Central memory CD8-positive, alpha-beta T cell (primary cell): ENCODE measurements around the gene ALX4.

Experiments
- ATAC-seq: fragments of 150-1000 bp; cut with Tn5 transposase; replicated peaks from 2 replicates; pipeline ENCODE4 v1.10.0; 2022; ENCODE audit warnings: mild to moderate bottlenecking, moderate FRiP score, moderate number of reproducible peaks; ENCODE audit not compliant: poor library complexity, severe bottlenecking; ENCODE audit errors: extremely low read depth
- DNase-seq, 2 donors: peaks; one replicate each; pipeline ENCODE4 v3.0.0; 2021; ENCODE audit warnings: low spot score in 2 of 2
- H3K27ac Mint-ChIP-seq: one replicate; pipeline ENCODE4 v1.8.0; 2022; ENCODE audit warnings: low read depth, mild to moderate bottlenecking, moderate library complexity, mixed read lengths
- H3K27me3 Mint-ChIP-seq: one replicate; pipeline ENCODE4 v1.8.0; 2022; ENCODE audit warnings: mixed read lengths
- H3K36me3 Mint-ChIP-seq: one replicate; pipeline ENCODE4 v1.8.0; 2022; ENCODE audit warnings: mild to moderate bottlenecking, moderate library complexity, mixed read lengths; ENCODE audit not compliant: insufficient read depth
- H3K4me1 Mint-ChIP-seq: one replicate; pipeline ENCODE4 v1.8.0; 2022; ENCODE audit warnings: mixed read lengths
- H3K4me3 Mint-ChIP-seq: one replicate; pipeline ENCODE4 v1.8.0; 2022; ENCODE audit warnings: mild to moderate bottlenecking, moderate library complexity, mixed read lengths
- H3K9me3 Mint-ChIP-seq: one replicate; pipeline ENCODE4 v1.8.0; 2022; ENCODE audit warnings: mixed read lengths

ALX4 gene

DNA sequence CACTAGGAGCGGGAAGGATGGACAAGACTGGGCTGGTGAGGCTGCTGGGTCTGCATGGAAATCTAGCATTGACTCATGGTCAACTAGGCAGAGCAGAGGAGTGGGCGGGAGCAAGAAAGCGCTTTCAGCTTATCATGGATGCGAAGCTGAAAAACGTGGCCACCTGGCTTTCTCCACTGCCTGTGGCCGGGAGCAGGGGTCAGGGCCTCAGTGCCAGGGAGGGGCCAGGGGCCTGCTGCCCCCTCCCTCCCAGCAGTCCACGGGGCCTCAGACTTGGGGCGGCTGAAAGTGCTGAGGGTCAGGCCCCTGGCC lies 45.5 kb downstream of the ALX4 start:
- peaks cover 6% of the 10 kb centered on the region for H3K4me1 Mint-ChIP-seq
- no peak for DNase-seq
- no peak overlapping the region for H3K27ac Mint-ChIP-seq
- H3K27me3 Mint-ChIP-seq, result peaks cover 21% of the 10 kb centered on the region
- peaks cover 3% of the 10 kb centered on the region for H3K36me3 Mint-ChIP-seq
- ATAC-seq, result no peak
- H3K4me3 Mint-ChIP-seq, result no peak overlapping the region
- no peaks in the 10 kb centered on the region for H3K9me3 Mint-ChIP-seq

DNA sequence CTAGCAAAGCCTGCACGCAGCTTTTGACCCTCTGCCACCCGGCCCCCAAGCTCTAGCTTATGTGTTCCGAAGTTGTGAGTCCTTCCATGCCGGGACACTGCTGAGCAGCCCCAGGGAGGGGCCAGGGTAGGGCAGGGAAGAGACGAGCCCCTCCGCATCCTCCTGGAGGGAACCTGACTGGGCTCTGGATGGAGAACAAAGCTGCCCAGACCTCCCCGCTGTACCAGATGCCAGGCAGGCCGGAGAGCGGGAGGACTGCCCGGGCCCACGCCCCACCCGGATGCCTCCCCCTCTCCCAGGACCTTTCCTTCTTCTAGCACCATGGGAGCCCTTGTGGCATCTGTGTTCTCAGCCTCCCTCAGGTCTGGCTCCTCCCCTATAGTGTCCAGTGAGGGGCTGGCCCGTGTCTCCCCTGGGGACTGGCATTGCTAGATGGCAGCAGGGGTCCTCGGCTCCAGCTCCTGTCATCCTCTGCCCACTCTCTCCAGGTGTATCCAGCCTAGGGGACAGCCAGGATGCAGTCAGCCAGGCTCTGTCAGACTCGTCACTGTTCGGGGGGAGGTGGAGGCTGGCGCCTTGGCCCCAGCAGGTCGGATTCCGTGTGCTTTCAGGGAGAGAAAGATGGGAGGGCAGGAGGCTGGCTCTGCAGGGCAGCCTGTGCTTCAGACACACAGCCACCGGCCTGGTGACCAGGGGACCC lies 46.1 kb downstream of the ALX4 start:
- Mint-ChIP-seq H3K27me3 (peaks cover 21% of the 10 kb centered on the region), H3K4me3 (no peak overlapping the region), H3K9me3 (no peaks in the 10 kb centered on the region), H3K27ac (no peak overlapping the region), H3K36me3 (peaks cover 3% of the 10 kb centered on the region), H3K4me1 (peaks cover 11% of the 10 kb centered on the region)
- ATAC-seq (no peak), DNase-seq (no peak)

DNA sequence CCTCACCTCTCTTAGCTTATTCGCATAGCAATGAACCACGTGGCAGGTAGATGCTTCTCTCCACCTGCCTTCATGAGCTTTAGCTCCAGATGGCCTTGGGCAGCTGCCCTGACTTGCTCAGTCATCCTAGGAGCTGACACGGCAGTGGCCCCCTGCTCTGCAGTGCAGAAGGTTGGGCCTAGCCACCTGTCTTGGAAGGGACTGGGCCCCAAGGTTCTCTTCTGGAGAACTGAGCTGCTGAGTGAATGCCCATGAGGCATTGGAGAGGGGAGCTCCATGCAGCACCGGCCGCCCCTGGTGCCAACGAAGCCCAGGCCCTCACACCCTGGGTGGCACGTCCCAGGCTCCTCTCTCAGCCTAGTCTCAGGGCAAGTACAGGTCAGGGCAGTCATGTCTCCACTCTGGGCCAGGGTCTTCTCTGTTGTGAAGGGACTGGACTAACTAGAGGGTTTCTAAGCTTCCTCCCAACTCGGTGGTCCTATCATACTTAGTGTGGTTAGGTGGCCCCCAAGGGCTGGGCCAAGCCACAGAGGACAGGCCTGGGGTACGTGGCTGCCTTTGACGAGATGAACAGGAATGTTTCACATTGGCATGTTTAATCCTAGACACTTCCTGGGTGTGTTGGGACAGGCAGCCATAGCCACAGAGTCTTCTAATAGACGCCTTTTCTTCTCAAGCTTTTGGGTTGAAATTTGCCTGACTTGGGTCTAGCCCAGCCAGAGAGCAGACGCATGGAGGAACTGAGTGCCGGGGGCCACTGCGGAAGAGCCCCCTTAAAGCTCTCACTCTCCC lies 47.9 kb downstream of the ALX4 start:
- no peak for DNase-seq
- Mint-ChIP-seq H3K27me3 (peaks cover 21% of the 10 kb centered on the region), H3K9me3 (no peaks in the 10 kb centered on the region), H3K27ac (no peak overlapping the region), H3K36me3 (peaks cover 3% of the 10 kb centered on the region), H3K4me3 (no peak overlapping the region), H3K4me1 (peaks cover 30% of the 10 kb centered on the region)
- no peak for ATAC-seq

DNA sequence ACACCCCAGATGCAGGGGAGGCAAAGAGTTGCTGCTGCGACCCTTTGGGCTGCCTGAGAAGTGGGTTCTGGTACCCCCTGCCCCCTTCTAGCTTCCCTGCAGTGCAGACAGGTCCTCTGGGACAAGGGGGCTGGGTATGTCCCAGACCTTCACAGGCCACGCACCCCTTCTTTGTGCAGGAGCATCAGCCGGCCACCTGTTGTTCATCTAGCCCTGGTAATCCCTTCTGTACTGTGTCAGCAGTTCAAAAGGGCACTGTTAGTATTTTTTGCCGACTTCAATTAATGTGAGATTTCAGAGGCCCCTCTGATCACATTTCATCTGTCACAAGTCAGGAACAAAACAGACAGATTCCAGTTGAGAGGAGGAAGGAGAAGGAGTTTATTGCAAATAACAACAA lies 49.9 kb downstream of the ALX4 start:
- Mint-ChIP-seq H3K4me3 (no peak overlapping the region), H3K4me1 (peaks cover 41% of the 10 kb centered on the region), H3K9me3 (no peaks in the 10 kb centered on the region), H3K27me3 (peaks cover 12% of the 10 kb centered on the region), H3K36me3 (peaks cover 2% of the 10 kb centered on the region), H3K27ac (no peak overlapping the region)
- ATAC-seq, result no peak
- no peak for DNase-seq

DNA sequence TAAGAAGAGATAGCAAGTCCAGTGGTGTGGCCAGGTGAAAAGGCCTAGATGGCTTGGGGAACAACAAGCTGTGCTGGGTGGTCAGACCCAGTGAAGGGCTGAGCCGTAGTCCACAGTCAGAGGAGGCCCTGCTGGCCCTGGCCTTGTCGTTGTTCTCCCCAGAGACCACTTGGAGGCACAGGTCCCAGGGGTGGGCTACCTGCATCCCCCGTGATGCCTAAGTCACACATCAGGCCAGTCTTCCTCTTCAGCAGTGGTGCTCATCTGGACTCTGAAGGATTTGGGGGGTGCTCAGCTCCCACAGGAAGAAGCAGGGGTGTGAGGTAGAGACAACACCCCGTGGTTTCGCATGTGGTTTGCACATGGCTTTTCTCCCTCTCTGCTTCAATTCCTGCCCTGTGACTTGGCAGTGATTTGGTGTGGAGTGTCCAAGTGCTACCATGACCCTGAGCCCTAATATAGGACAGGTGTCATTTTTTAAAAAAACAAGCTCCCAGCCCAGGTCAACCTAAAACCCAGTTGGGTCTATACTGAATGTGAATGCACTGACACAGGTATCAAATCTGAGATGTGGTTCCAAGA lies 51.0 kb downstream of the ALX4 start:
- no peak for ATAC-seq
- no peak for DNase-seq
- Mint-ChIP-seq H3K4me3 (no peak overlapping the region), H3K36me3 (peaks cover under 1% of the 10 kb centered on the region), H3K4me1 (peaks cover 41% of the 10 kb centered on the region), H3K27me3 (peaks cover 12% of the 10 kb centered on the region), H3K9me3 (no peaks in the 10 kb centered on the region), H3K27ac (peak overlapping the region; percentile 7)

DNA sequence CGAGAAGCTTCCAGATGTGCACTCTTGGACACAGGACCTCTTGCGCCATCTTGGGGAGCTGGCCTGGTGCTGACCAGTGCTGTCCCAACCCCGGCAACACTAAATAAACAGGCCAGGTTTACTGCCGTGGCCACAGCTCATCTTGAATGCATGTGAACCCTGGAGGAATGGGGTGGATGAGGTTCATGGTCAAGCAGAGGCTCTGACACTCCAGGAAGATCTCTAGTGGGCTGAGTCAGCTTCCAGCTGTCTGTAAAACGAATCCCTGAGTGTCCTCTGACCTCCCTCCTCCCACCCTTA lies 51.8 kb downstream of the ALX4 start:
- ATAC-seq (no peak), DNase-seq (no peak)
- Mint-ChIP-seq H3K27ac (peak overlapping the region; percentile 7), H3K9me3 (peaks cover under 1% of the 10 kb centered on the region), H3K27me3 (peaks cover 9% of the 10 kb centered on the region), H3K4me1 (peaks cover 41% of the 10 kb centered on the region), H3K36me3 (no peaks in the 10 kb centered on the region), H3K4me3 (no peak overlapping the region)

DNA sequence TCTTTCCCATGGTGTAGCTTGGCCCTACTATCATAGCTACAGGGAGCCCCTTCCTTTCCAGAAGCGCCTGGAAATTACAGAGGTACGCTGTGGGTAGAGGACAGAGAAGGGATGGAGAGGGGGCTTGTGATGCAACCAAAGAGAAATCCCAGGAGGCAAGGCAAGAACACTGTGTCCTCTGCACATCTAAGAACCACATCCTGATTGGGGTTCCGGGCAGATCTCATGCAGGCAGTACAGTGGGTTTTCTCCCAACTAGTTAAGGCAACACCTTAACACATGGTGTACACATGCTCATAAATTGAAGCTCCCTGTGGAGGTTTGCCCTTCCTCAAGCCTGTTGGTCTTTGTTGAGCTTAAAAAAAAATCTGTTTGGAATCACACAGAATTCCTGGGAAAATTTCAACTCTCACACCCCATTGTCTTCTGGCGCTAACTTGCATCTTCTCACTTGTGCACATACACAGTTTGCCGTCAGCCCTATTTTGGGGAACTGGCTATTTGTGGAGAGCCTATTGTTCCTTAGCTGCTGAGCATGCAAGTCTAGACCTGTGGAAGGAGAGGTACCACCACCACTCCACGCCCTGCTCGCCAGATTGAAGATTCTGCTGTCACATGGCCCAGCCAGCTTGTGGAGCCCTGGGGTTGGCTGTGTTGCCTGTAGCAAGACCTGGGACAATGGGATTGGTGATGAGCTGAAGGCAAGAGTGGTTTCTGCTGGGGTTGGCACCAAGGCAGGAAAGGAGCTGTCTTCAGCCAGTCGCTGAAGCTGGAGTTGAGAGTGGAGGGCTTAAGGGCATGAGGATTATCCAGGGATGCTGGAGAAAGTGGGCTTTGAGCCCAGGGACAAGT lies 52.4 kb downstream of the ALX4 start:
- no peaks in the 10 kb centered on the region for H3K36me3 Mint-ChIP-seq
- H3K9me3 Mint-ChIP-seq, result peaks cover 6% of the 10 kb centered on the region
- peaks cover 3% of the 10 kb centered on the region for H3K27me3 Mint-ChIP-seq
- peak overlapping the region; percentile 37 for H3K27ac Mint-ChIP-seq
- H3K4me3 Mint-ChIP-seq, result peak overlapping the region; percentile 45
- H3K4me1 Mint-ChIP-seq, result peaks cover 41% of the 10 kb centered on the region
- no peak for DNase-seq
- no peak for ATAC-seq

DNA sequence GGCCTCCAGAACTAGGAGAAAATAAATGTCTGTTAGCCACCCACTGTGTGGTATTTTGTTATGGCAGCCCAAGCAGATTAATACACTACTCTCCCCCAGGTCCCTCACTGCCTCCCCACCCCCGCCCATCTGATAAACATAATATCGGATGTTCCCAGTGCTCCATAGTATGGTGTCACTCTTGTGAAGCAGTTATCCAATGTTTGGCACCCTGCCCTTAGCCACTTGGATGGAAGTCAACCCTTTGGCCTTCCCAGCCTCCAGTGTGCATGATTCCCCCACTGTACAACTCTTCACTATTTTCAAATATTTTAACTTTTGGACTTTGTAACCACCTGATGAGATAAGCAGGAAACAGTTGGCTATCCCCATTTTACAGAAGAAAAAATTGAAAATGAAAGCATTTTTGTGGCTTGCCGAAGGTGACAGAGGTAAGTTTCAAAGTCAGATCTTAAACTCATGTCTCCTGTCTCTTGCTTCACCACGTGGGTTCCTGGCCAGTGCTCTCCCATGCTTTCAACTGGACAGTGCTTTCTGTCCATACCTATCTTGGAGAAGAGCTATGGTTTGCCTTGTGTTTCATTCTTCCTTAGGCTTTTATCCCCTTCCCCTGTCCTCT lies 53.2 kb downstream of the ALX4 start:
- Mint-ChIP-seq H3K27me3 (no peaks in the 10 kb centered on the region), H3K4me3 (peak overlapping the region; percentile 45), H3K27ac (peak overlapping the region; percentile 37), H3K4me1 (peaks cover 41% of the 10 kb centered on the region), H3K9me3 (peaks cover 14% of the 10 kb centered on the region), H3K36me3 (no peaks in the 10 kb centered on the region)
- DNase-seq (no peak), ATAC-seq (no peak)

DNA sequence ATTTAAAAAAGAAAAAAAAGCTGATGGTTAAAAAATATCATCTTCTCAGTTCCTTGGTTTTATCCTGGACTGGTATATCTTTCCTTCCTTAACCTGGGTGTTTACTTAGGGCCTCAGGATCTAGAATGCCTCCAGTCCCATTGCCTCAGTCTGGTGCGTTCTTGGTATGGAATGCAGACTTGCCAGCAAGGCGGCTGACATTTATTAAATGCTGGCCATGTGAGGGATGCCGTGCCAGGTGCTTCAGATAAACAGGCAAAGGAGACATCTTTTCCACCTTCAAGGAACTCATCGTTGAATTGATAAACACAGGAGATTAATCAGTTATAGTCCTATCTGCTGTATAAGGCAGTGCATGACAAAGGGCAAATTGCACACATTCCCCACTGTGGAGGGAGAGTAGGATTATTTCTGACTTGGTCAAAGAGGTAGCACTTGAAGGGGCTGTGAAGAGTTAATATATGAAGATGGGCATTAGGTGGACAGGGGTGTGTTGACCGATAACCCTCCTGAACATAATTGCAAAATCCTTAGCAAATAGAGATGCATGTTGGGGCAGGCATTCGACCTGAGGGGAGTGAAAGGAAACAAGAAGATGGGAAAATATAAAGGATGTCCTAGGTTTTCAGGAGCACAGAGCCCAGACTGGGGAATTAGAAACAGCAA lies 54.4 kb downstream of the ALX4 start:
- Mint-ChIP-seq H3K9me3 (peaks cover 16% of the 10 kb centered on the region), H3K27ac (no peak overlapping the region), H3K36me3 (peaks cover 5% of the 10 kb centered on the region), H3K4me3 (no peak overlapping the region), H3K27me3 (no peaks in the 10 kb centered on the region), H3K4me1 (peaks cover 41% of the 10 kb centered on the region)
- DNase-seq (no peak), ATAC-seq (no peak)

DNA sequence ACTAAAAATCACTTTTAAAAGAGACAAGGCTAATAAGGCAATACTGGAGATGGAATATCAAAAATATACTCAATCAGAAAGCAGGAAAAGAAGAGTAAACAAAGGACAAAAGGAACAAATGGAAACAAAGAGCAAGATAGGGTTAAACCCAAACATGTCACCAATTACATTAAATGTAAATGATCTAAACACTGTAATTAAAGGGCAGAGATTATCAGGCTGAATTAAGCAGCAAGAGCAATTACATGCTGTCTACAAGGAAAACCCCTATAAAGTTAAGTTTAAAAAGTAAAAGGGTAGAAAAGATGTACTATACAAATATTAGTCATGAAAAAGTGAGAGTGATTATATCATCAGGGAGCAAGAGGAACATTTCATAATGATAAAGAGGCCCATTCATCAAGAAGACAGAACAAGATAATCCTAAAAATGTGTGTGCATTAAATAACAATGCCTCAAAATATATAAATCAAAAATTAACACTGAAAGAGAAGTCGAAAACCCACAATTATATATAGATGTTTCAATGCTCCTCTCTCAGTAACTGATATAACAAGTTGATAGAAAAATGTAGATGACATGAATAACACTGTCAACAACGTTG lies 56.8 kb downstream of the ALX4 start:
- ATAC-seq (no peak), DNase-seq (no peak)
- H3K4me1 Mint-ChIP-seq, result peaks cover 22% of the 10 kb centered on the region
- H3K4me3 Mint-ChIP-seq, result no peak overlapping the region
- H3K9me3 Mint-ChIP-seq, result peaks cover 16% of the 10 kb centered on the region
- no peak overlapping the region for H3K27ac Mint-ChIP-seq
- peaks cover 14% of the 10 kb centered on the region for H3K36me3 Mint-ChIP-seq
- no peaks in the 10 kb centered on the region for H3K27me3 Mint-ChIP-seq

DNA sequence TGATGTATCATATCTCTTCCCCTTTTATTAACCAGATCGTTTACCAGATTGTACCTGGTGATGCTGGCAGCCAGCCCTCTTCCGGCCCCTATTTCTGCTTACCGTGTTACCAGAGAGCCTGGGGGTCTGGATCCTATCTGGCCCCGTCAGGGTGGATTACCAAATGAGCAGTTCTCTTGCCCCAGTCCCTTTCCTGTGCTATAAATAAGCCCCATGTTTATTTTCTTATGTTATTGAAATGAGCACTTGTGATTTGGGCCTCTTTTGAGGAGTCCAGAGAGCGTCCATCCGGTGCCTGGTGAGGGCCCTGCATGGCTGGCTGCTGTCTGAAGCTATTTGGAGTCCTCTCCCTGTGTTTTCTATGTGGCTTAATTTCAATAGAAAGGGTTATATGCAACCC lies 59.5 kb downstream of the ALX4 start:
- peaks cover 16% of the 10 kb centered on the region for H3K9me3 Mint-ChIP-seq
- no peaks in the 10 kb centered on the region for H3K4me1 Mint-ChIP-seq
- H3K36me3 Mint-ChIP-seq, result peaks cover 14% of the 10 kb centered on the region
- no peaks in the 10 kb centered on the region for H3K27me3 Mint-ChIP-seq
- H3K27ac Mint-ChIP-seq, result no peak overlapping the region
- DNase-seq (no peak), ATAC-seq (no peak)
- no peak overlapping the region for H3K4me3 Mint-ChIP-seq
